K562 (cell line): ENCODE data around the gene PTGIR. TPM values are rescaled to one million over a fixed set of nuclear protein-coding genes. Genes with fewer than 3 reads are reported as not detected.

ENCODE experiments used
- ARID2 ChIP-seq: fragments of 450-650 bp; IDR thresholded peaks from 2 replicates; pipeline ENCODE4 v1.6.1; 2017; ENCODE audit warnings: antibody characterized with exemption, mild to moderate bottlenecking
- ASH1L ChIP-seq: fragments of 450-650 bp; IDR thresholded peaks from 2 replicates; pipeline ENCODE4 v1.6.1; 2018; ENCODE audit warnings: borderline replicate concordance, mild to moderate bottlenecking, low read depth; ENCODE audit not compliant: partially characterized antibody
- BDP1 ChIP-seq: IDR thresholded peaks from 3 replicates; pipeline ENCODE4 v1.6.1; 2011; ENCODE audit not compliant: insufficient read length, insufficient read depth
- DPF2 ChIP-seq: fragments of 450-650 bp; IDR thresholded peaks from 2 replicates; pipeline ENCODE4 v1.6.1; 2016
- FOXK2 ChIP-seq, 2 experiments: fragments of 450-650 bp; IDR thresholded peaks in 1 of 2; conservative IDR thresholded peaks in 1 of 2; 2 replicates each; pipeline ENCODE4 v1.6.1; 2016; ENCODE audit warnings: low read depth in 2 of 2, mild to moderate bottlenecking in 1 of 2
- HDAC2 ChIP-seq: fragments of 450-650 bp; IDR thresholded peaks from 2 replicates; pipeline ENCODE4 v1.6.1; 2016; ENCODE audit warnings: mild to moderate bottlenecking
- HLTF ChIP-seq: fragments of 450-650 bp; IDR thresholded peaks from 2 replicates; pipeline ENCODE4 v1.6.1; 2016
- HSF4 ChIP-seq: fragments of 250-450 bp; sonication (Bioruptor Pico); IDR thresholded peaks from 2 replicates; pipeline ENCODE4 v2.1.2; 2022; ENCODE audit warnings: mild to moderate bottlenecking, moderate library complexity, borderline replicate concordance
- MCM7 ChIP-seq, 2 experiments: fragments of 450-650 bp; IDR thresholded peaks; 2 replicates each; pipeline ENCODE4 v1.6.1; 2016 to 2018
- MEF2A ChIP-seq: IDR thresholded peaks from 2 replicates; pipeline ENCODE4 v1.6.1; 2011; ENCODE audit warnings: low read depth, mild to moderate bottlenecking, low read length, moderate library complexity; ENCODE audit not compliant: control insufficient read depth
- NCOR1 ChIP-seq: fragments of 450-650 bp; IDR thresholded peaks from 2 replicates; pipeline ENCODE4 v1.6.1; 2016; ENCODE audit warnings: mild to moderate bottlenecking, moderate library complexity
- PHF21A ChIP-seq: fragments of 450-650 bp; IDR thresholded peaks from 2 replicates; pipeline ENCODE4 v1.6.1; 2017; ENCODE audit warnings: low read depth, borderline replicate concordance
- PTBP1 ChIP-seq: fragments of 200-400 bp; formaldehyde crosslinking; IDR thresholded peaks from 2 replicates; pipeline ENCODE4 v1.6.1; 2017; ENCODE audit warnings: low read depth, low read length
- RBM15 ChIP-seq: fragments of 200-400 bp; formaldehyde crosslinking; IDR thresholded peaks from 2 replicates; pipeline ENCODE4 v1.6.1; 2018; ENCODE audit warnings: mild to moderate bottlenecking, low read length, moderate library complexity; ENCODE audit not compliant: insufficient read depth
- SLC30A9 ChIP-seq: fragments of 250-450 bp; sonication (Bioruptor Pico); IDR thresholded peaks from 2 replicates; pipeline ENCODE4 v1.8.0; 2022; ENCODE audit warnings: mild to moderate bottlenecking, moderate library complexity
- SMARCE1 ChIP-seq: fragments of 450-650 bp; IDR thresholded peaks from 2 replicates; pipeline ENCODE4 v1.7.1; 2016; ENCODE audit warnings: mild to moderate bottlenecking
- TBP ChIP-seq: optimal IDR thresholded peaks from 2 replicates; pipeline ENCODE3; 2011; ENCODE audit warnings: low read depth, low read length, improper control_type of control experiment
- TGIF2 ChIP-seq: sonication (generic); formaldehyde crosslinking; IDR thresholded peaks from 2 replicates; pipeline ENCODE4 v1.8.1; 2022; ENCODE audit warnings: mild to moderate bottlenecking, missing genetic modification reagents, moderate library complexity
- YBX1 ChIP-seq: fragments of 450-650 bp; IDR thresholded peaks from 2 replicates; pipeline ENCODE4 v1.7.1; 2016; ENCODE audit warnings: mild to moderate bottlenecking
- ZEB2 ChIP-seq: fragments of 450-650 bp; IDR thresholded peaks from 2 replicates; pipeline ENCODE4 v1.6.1; 2016
- ZNF431 ChIP-seq: sonication (generic); formaldehyde crosslinking; IDR thresholded peaks from 2 replicates; pipeline ENCODE4 v1.8.0; 2022; ENCODE audit warnings: mild to moderate bottlenecking, missing genetic modification reagents
- polyA plus RNA-seq, 8 experiments: library from polyadenylated mRNA; depleted of rRNA in 4 of 8; stranded (reverse) in 5 of 8; unstranded in 3 of 8; fragments of >200 nt; fragmentation: Nextera tagmentation in 2 of 8; fragmentation: Illumina TruSeq in 1 of 8; extraction: Ambion mirVana in 2 of 8; extraction: Trizol in 1 of 8; gene quantifications; 2 replicates each; pipeline versions ENCODE4 v1.2.1 to v1.2.3, GENCODE V29; 2011 to 2014; ENCODE audit warnings: inconsistent platforms in 1 of 8, missing spikeins in 1 of 8
- total RNA-seq, 7 experiments: library from RNA; depleted of rRNA in 6 of 7; stranded (reverse); fragments of >200 nt in 6 of 7; fragmentation: Illumina TruSeq in 2 of 7; extraction: Trizol in 2 of 7; gene quantifications; 2 replicates each; pipeline versions ENCODE4 v1.2.1 to v1.2.3, GENCODE V29; 2011 to 2021; ENCODE audit warnings: low replicate concordance in 1 of 7
- TF ChIP-seq, protein P1 (sequence below): fragments of 450-650 bp; IDR thresholded peaks from 2 replicates; pipeline ENCODE4 v1.6.1; 2018; ENCODE audit not compliant: partially characterized antibody
- TF ChIP-seq, protein P2 (sequence below): fragments of 450-650 bp; formaldehyde crosslinking; IDR thresholded peaks from 2 replicates; pipeline ENCODE4 v1.4.0; 2022; ENCODE audit warnings: missing genetic modification characterization
- TF ChIP-seq, protein P3 (sequence below), 3 experiments: IDR thresholded peaks in 2 of 3; conservative IDR thresholded peaks in 1 of 3; 2 replicates each; pipeline ENCODE4 v1.5.1; 2011 to 2012; ENCODE audit warnings: low read length in 3 of 3, mild to moderate bottlenecking in 3 of 3, control low read depth in 2 of 3, improper control_type of control experiment in 1 of 3, inconsistent platforms in 1 of 3, low read depth in 1 of 3, mixed read lengths in 1 of 3, moderate library complexity in 1 of 3; ENCODE audit not compliant: insufficient read depth in 2 of 3

The PTGIR gene
- total and polyA plus RNA-seq, 9 of the 15 experiments (the other 6 are each of a cell fraction or from before 2014, with no cell fraction given) = 0.11 to 3.4 (median 1.1) TPM; not detected in 1

DNA sequence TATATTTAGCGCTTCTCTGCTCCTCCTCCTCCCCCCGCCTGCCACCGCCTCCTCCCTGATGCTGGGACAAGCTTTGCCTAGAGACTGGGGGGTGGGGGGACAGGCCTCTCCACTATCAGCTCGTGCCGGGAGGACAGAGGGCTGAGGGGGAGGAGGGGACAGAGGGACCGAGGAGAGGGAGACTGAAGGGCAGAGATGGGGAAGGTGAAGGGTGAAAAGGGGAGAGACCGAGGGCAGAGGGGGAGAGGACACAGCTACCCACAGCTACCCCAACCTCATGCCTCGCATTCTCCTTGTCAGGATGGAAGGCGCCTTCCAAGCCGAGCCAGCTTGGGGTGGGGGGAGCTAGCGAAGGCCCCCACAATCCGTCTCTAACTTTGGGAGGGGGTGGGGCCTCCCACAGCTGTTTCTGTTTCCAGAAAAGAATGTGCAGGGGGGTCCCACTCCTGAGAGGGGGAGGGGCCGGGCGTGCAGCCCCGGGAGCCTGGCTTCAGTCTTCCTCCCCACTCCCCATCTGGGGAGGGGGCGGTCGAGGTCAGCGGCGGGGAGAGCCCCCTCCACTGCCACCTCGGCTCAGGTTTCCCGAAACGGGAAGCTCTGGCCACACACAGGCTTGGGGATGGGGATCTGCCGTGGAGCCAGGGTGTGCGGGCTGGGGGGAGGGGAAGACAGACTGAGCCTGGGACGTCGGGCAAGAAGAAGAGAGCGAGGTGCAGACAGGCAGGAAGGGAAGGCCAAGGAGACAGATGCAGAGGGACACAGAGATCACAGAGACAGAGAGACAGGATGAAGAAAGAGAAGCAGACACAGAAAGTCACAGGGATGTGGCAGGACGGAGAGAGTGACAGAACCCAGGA lies 34.5 kb upstream of the PTGIR start (continued):
- TF ChIP-seq ZNF431 (CRISPR knock-in tag) (no peak), YBX1 (no peak), RBM15 (no peak), TGIF2 (CRISPR knock-in tag) (no peak), TBP (no peak), NCOR1 (peak; percentile 57; the same call in 1 of the 2 replicates), PHF21A (no peak; the same call in 1 of the 2 replicates), MEF2A (0 out of 2 replicates have a peak, but pooled peaks have one; percentile 41), MCM7 (IDR thresholded peaks at IDR 0.05) (0 out of 4 replicates have a peak, but pooled peaks of 1 of the 2 experiments have one; percentile 12), ARID2 (no peak; the same call in 1 of the 2 replicates), HSF4 (CRISPR knock-in tag) (no peak), HLTF (0 out of 2 replicates have a peak, but pooled peaks have one; percentile 69), DPF2 (peak; percentile 60), HDAC2 (no peak; the same call in none of the 2 replicates), BDP1 (no peak), FOXK2 (conservative IDR thresholded peaks at IDR 0.05 in 1 of 2, IDR thresholded peaks at IDR 0.05 in 1 of 2; ENCODE audit: low read depth in 2 of 2) (no peak), PTBP1 (no peak), ASH1L (no peak), SMARCE1 (peak; percentile 43; the same call in 1 of the 2 replicates), SLC30A9 (CRISPR knock-in tag) (no peak), ZEB2 (0 out of 2 replicates have a peak, but pooled peaks have one; percentile 33)
- TF ChIP-seq, protein P1, sequence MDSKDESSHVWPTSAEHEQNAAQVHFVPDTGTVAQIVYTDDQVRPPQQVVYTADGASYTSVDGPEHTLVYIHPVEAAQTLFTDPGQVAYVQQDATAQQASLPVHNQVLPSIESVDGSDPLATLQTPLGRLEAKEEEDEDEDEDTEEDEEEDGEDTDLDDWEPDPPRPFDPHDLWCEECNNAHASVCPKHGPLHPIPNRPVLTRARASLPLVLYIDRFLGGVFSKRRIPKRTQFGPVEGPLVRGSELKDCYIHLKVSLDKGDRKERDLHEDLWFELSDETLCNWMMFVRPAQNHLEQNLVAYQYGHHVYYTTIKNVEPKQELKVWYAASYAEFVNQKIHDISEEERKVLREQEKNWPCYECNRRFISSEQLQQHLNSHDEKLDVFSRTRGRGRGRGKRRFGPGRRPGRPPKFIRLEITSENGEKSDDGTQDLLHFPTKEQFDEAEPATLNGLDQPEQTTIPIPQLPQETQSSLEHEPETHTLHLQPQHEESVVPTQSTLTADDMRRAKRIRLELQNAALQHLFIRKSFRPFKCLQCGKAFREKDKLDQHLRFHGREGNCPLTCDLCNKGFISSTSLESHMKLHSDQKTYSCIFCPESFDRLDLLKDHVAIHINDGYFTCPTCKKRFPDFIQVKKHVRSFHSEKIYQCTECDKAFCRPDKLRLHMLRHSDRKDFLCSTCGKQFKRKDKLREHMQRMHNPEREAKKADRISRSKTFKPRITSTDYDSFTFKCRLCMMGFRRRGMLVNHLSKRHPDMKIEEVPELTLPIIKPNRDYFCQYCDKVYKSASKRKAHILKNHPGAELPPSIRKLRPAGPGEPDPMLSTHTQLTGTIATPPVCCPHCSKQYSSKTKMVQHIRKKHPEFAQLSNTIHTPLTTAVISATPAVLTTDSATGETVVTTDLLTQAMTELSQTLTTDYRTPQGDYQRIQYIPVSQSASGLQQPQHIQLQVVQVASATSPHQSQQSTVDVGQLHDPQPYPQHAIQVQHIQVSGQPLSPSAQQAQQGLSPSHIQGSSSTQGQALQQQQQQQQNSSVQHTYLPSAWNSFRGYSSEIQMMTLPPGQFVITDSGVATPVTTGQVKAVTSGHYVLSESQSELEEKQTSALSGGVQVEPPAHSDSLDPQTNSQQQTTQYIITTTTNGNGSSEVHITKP = peak; percentile 64
- TF ChIP-seq, protein P2, sequence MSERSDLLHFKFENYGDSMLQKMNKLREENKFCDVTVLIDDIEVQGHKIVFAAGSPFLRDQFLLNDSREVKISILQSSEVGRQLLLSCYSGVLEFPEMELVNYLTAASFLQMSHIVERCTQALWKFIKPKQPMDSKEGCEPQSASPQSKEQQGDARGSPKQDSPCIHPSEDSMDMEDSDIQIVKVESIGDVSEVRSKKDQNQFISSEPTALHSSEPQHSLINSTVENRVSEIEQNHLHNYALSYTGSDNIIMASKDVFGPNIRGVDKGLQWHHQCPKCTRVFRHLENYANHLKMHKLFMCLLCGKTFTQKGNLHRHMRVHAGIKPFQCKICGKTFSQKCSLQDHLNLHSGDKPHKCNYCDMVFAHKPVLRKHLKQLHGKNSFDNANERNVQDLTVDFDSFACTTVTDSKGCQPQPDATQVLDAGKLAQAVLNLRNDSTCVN (CRISPR knock-in tag) = 0 out of 2 replicates have a peak, but pooled peaks have one; percentile 43
- TF ChIP-seq, protein P3, sequence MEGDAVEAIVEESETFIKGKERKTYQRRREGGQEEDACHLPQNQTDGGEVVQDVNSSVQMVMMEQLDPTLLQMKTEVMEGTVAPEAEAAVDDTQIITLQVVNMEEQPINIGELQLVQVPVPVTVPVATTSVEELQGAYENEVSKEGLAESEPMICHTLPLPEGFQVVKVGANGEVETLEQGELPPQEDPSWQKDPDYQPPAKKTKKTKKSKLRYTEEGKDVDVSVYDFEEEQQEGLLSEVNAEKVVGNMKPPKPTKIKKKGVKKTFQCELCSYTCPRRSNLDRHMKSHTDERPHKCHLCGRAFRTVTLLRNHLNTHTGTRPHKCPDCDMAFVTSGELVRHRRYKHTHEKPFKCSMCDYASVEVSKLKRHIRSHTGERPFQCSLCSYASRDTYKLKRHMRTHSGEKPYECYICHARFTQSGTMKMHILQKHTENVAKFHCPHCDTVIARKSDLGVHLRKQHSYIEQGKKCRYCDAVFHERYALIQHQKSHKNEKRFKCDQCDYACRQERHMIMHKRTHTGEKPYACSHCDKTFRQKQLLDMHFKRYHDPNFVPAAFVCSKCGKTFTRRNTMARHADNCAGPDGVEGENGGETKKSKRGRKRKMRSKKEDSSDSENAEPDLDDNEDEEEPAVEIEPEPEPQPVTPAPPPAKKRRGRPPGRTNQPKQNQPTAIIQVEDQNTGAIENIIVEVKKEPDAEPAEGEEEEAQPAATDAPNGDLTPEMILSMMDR (IDR thresholded peaks at IDR 0.05 in 2 of 3, conservative IDR thresholded peaks at IDR 0.05 in 1 of 3; ENCODE audit: insufficient read depth in 2 of 3, low read depth in 1 of 3, low read length in 3 of 3) = no peak
